Duodenal mucosa (tissue), 2 donors: ENCODE results near the gene PPP6R1.
A peak's percentile ranks its signal among the peaks of the same experiment; 100 is the strongest.

Experiments used
- H3K27ac ChIP-seq: one replicate; pipeline ENCODE4 v1.7.0; 2013; ENCODE audit warnings: low read depth, low read length
- H3K27me3 ChIP-seq, 2 donors: one replicate each; pipeline ENCODE4 v1.7.0; 2013; ENCODE audit warnings: low read length in 2 of 2, control low read depth in 1 of 2; ENCODE audit not compliant: insufficient read depth in 2 of 2, control insufficient read depth in 1 of 2
- H3K36me3 ChIP-seq, 2 donors: one replicate each; pipeline ENCODE4 v1.7.0; 2013; ENCODE audit warnings: low read length in 2 of 2, control low read depth in 1 of 2; ENCODE audit not compliant: insufficient read depth in 2 of 2, control insufficient read depth in 1 of 2
- H3K4me1 ChIP-seq, 2 donors: one replicate each; pipeline ENCODE4 v1.7.0; 2013; ENCODE audit warnings: low read length in 2 of 2, control low read depth in 1 of 2; ENCODE audit not compliant: insufficient read depth in 2 of 2, control insufficient read depth in 1 of 2
- H3K4me3 ChIP-seq, 2 donors: one replicate each; pipeline ENCODE4 v1.7.0; 2013; ENCODE audit warnings: low read length in 2 of 2, low read depth in 1 of 2
- H3K9ac ChIP-seq, 2 donors: one replicate each; pipeline ENCODE4 v1.7.0; 2013; ENCODE audit warnings: low read length in 2 of 2, low read depth in 1 of 2
- H3K9me3 ChIP-seq, 2 donors: one replicate each; pipeline ENCODE4 v1.7.0; 2013; ENCODE audit warnings: low read length in 2 of 2, control low read depth in 1 of 2; ENCODE audit not compliant: control insufficient read depth in 1 of 2

The PPP6R1 gene

DNA sequence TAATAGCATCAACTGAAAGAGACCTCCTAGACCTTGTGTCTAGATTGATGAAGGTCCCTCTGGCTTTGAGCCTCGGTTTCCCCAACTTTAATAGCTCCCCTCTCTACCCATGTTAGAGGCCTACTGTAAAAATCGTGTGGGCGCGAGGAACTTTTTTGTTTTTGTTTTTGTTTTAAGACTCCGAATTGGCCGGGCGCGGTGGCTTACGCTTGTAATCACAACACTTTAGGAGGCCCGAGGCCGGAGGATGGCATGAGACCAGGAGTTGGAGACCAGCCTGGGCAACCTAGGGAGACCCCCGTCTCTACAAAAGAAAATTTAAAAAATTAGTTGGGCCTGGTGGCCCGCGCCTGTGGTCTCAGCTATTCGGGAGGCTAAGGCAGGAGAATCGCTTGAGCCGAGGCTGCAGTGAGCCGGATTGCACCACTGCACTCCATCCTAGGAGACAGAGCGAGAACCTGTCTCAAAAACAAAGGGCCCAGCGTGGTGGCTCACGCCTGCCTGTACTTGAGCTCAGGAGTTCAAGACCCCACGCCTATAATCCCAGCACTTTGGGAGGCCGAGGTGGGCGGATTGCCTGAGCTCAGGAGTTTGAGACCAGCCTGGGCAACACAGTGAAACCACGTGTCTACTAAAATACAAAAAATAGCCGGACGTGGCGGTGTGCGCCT lies 858 bp upstream of the PPP6R1 start:
- no peaks in the 10 kb centered on the region for H3K9me3 ChIP-seq
- H3K27me3 ChIP-seq = no peaks in the 10 kb centered on the region
- peak overlapping the region; percentile 87 for H3K27ac ChIP-seq
- H3K36me3 ChIP-seq = no peaks in the 10 kb centered on the region
- peak overlapping the region; percentile 68 to 74 for H3K9ac ChIP-seq
- H3K4me3 ChIP-seq = peak overlapping the region; percentile 91 to 93
- peaks cover 25 to 36% of the 10 kb centered on the region in 2 donors for H3K4me1 ChIP-seq

- Histone ChIP-seq H3K36me3 (no peaks in the 10 kb centered on the region), H3K27ac (peak overlapping the region; percentile 87), H3K9me3 (no peaks in the 10 kb centered on the region), H3K27me3 (no peaks in the 10 kb centered on the region), H3K4me3 (peak overlapping the region; percentile 91 to 93), H3K4me1 (peaks cover 30 to 44% of the 10 kb centered on the region in 2 donors), H3K9ac (peak overlapping the region; percentile 78 to 81)
These were observed 365 bp downstream of the PPP6R1 start for GRCh38 chr19:55258476-55258827.

DNA sequence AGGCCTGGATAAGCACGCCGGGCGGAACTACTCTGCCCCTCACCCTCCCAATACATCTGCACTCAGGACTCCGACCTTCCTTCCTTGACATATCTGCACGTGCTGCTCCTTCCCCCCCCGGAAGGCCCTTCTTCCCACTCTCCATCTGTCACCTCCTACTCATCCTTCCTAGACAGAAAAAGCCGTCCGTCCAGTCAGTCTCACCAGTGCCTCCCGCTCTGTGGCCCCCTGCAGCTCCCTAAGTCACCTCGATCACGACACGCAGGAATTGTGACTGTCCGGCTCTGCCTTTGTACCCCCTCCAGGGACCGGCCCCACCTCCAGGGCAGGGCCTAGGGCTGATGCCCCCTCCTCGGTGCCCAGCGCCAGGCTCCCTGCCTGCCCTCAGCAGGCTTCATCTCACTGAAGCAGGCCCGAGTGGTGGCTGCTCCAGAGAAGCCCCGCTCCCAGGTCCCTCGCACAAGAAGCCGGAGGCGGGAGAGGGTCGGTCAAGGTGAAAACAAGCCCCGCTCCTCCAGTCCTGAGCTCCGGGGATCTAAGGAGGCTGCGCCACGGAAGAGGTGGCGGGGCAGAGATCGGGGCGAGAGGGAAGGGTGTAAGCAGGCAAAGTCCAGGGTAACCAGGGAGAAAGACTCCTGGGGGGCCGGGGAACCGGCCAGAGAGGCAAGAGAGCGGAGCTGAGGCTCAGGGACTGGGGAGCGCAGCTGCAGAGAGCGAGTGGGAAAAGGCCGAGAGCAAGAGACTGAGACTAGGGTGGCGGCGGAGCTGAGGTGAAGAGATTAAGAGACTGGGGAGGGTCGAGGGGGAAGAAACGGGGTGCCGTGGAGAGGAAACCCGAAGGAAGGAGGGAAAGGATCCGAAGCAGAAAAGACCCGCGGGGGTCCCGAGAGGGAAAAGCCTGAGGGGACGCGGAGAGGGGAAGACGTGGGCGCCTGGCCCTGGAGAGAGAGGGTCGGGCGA lies 1.1 kb downstream of the PPP6R1 start:
- peaks cover 37 to 51% of the 10 kb centered on the region in 2 donors for H3K4me1 ChIP-seq
- no peaks in the 10 kb centered on the region for H3K9me3 ChIP-seq
- no peaks in the 10 kb centered on the region for H3K27me3 ChIP-seq
- peak overlapping the region; percentile 73 to 89 for H3K9ac ChIP-seq
- no peak overlapping the region for H3K27ac ChIP-seq
- no peaks in the 10 kb centered on the region for H3K36me3 ChIP-seq
- peak overlapping the region; percentile 91 to 93 for H3K4me3 ChIP-seq

- no peaks in the 10 kb centered on the region for H3K27me3 ChIP-seq
- peak overlapping the region; percentile 91 to 93 for H3K4me3 ChIP-seq
- no peaks in the 10 kb centered on the region for H3K9me3 ChIP-seq
- H3K36me3 ChIP-seq = no peaks in the 10 kb centered on the region
- peaks cover 40 to 55% of the 10 kb centered on the region in 2 donors for H3K4me1 ChIP-seq
- H3K9ac ChIP-seq = peak overlapping the region; percentile 73 to 89
- H3K27ac ChIP-seq = no peak overlapping the region
These were observed 2.0 kb downstream of the PPP6R1 start for GRCh38 chr19:55256562-55257460.

DNA sequence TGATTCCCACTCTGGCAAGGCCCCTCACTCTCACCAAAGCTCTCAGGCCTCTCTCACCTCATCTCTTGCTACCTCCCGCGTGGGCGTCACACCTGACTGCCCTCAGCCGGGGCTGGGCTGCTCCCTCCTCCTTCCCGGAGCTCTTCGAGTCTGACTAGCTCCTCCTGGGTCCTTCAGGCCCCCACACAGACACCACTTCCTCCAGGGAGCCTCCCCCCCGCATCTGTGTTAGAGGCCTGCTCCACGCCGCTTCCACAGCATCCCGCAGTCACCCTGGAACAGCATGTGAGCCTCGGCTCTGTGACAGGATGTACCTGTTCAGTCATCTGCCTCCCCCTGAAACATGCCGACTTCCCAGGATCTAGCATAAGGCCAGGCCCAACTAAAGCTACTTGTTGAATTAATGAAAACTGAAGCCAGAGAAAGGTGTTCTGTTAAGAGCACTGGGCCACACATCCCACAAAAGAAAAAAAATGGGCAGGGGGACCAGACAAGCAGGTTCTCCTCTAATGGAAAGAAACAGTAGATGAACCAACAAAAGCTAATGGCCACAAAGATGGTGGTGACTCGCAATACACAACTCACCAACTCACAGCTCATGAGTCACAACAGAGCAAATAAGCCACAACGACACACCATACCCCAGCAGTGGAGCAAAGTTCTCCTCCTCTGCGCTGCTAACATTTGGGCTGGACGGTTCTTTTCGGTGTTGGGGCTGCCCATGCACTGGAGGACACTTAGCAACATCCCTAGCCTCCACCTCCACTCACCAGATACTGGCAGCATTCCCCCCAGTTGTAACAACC lies 3.0 kb downstream of the PPP6R1 start:
- peak overlapping the region; percentile 91 to 93 for H3K4me3 ChIP-seq

GRCh38 chr19:55254625-55254977 lies 4.2 kb downstream of the PPP6R1 start:
- peaks cover 56 to 66% of the 10 kb centered on the region in 2 donors for H3K4me1 ChIP-seq
- H3K27me3 ChIP-seq = no peaks in the 10 kb centered on the region

More for the DNA sequence above, 3.0 kb downstream of the PPP6R1 start:
- H3K9ac ChIP-seq = peak overlapping the region; percentile 38 to 55
- H3K27ac ChIP-seq = peak overlapping the region; percentile 43
- peaks cover 50 to 65% of the 10 kb centered on the region in 2 donors for H3K4me1 ChIP-seq
- H3K9me3 ChIP-seq = no peaks in the 10 kb centered on the region
- no peaks in the 10 kb centered on the region for H3K27me3 ChIP-seq
- H3K36me3 ChIP-seq = peaks cover 0 to 3% of the 10 kb centered on the region in 2 donors

GRCh38 chr19:55253842-55254624 lies 4.8 kb downstream of the PPP6R1 start:
- Histone ChIP-seq H3K4me3 (peak overlapping the region; percentile 62 to 93), H3K27ac (peak overlapping the region; percentile 64), H3K9ac (peak overlapping the region; percentile 55 to 64), H3K27me3 (no peaks in the 10 kb centered on the region), H3K9me3 (no peaks in the 10 kb centered on the region), H3K4me1 (peaks cover 57 to 64% of the 10 kb centered on the region in 2 donors), H3K36me3 (peaks cover 4 to 9% of the 10 kb centered on the region in 2 donors)

More at GRCh38 chr19:55254625-55254977, 4.2 kb downstream of the PPP6R1 start:
- Histone ChIP-seq H3K9ac (peak overlapping the region; percentile 55 to 64), H3K4me3 (peak overlapping the region; percentile 62 to 93), H3K9me3 (no peaks in the 10 kb centered on the region), H3K36me3 (peaks cover 4 to 9% of the 10 kb centered on the region in 2 donors), H3K27ac (peak overlapping the region; percentile 64)

- H3K27ac ChIP-seq = no peak overlapping the region
- H3K9ac ChIP-seq = peak overlapping the region in 1 of 2 donors; percentile 6
- peaks cover 4 to 13% of the 10 kb centered on the region in 2 donors for H3K36me3 ChIP-seq
- no peaks in the 10 kb centered on the region for H3K27me3 ChIP-seq
- no peaks in the 10 kb centered on the region for H3K9me3 ChIP-seq
- peaks cover 67 to 74% of the 10 kb centered on the region in 2 donors for H3K4me1 ChIP-seq
- H3K4me3 ChIP-seq = peak overlapping the region in 1 of 2 donors; percentile 62
These were observed 5.8 kb downstream of the PPP6R1 start for GRCh38 chr19:55252760-55253663.
